ENCODE results near the gene TMPRSS3. TPM values are rescaled to one million over a fixed set of nuclear protein-coding genes. Genes with fewer than 3 reads are reported as not detected.
A peak's percentile ranks its signal among the peaks of the same experiment; 100 is the strongest.

TMPRSS3 gene
- total RNA-seq, 4 donors from 2014 or later, result 5.0 to 12.6 (median 6.2) TPM

GRCh38 chr21:42384156-42384945 lies 11.5 kb downstream of the TMPRSS3 start:
- Histone ChIP-seq H3K27ac (no peak overlapping the region), H3K4me3 (replicated peaks in 1 of 3) (no peak overlapping the region), H3K9me3 (no peaks in the 10 kb centered on the region), H3K4me1 (peaks cover 12 to 26% of the 10 kb centered on the region in 2 donors), H3K36me3 (no peaks in the 10 kb centered on the region), H3K27me3 (no peaks in the 10 kb centered on the region)
- WGBS, 2 donors, result 76 to 81% methylated on average over 8 of the region's 8 CpGs
- DNase-seq, result no peak
- intact Hi-C loops (cut with DNase I), result loop anchor here (10.0 kb wide), 1 partner anchor 70 kb away; the partner anchor contains the start of gene TFF3
- TF ChIP-seq POLR2A (IDR thresholded peaks at IDR 0.05) (no peak), CTCF (IDR thresholded peaks at IDR 0.05) (no peak)

- H3K4me3 ChIP-seq (replicated peaks in 1 of 3), result no peak overlapping the region
- H3K27me3 ChIP-seq, result no peaks in the 10 kb centered on the region
- TF ChIP-seq CTCF (IDR thresholded peaks at IDR 0.05) (no peak), POLR2A (IDR thresholded peaks at IDR 0.05) (no peak)
- no peaks in the 10 kb centered on the region for H3K9me3 ChIP-seq
- no peak for DNase-seq
- no peak overlapping the region for H3K27ac ChIP-seq
- intact Hi-C loops (cut with DNase I), result loop anchor here (10.0 kb wide), 1 partner anchor 69 kb away; the partner anchor contains the start of gene TFF3
- WGBS, 2 donors, result 82 to 86% methylated on average over 5 to 6 of the region's 6 CpGs
- peaks cover 5 to 20% of the 10 kb centered on the region in 2 donors for H3K4me1 ChIP-seq
- H3K36me3 ChIP-seq, result no peaks in the 10 kb centered on the region
Measured at GRCh38 chr21:42383331-42383730, 12.5 kb downstream of the TMPRSS3 start.

GRCh38 chr21:42382915-42383314 lies 12.9 kb downstream of the TMPRSS3 start:
- no peaks in the 10 kb centered on the region for H3K36me3 ChIP-seq
- DNase-seq, result no peak
- H3K4me1 ChIP-seq, result peaks cover 5 to 20% of the 10 kb centered on the region in 2 donors
- no peak overlapping the region for H3K4me3 ChIP-seq (replicated peaks in 1 of 3)
- intact Hi-C loops (cut with DNase I), result loop anchor here (10.0 kb wide), 1 partner anchor 68 kb away; the partner anchor contains the start of gene TFF3
- H3K9me3 ChIP-seq, result no peaks in the 10 kb centered on the region
- no peaks in the 10 kb centered on the region for H3K27me3 ChIP-seq
- H3K27ac ChIP-seq, result no peak overlapping the region
- TF ChIP-seq POLR2A (IDR thresholded peaks at IDR 0.05) (no peak), CTCF (IDR thresholded peaks at IDR 0.05) (no peak)
- WGBS, 2 donors, result 86 to 90% methylated on average over 1 to 2 of the region's 6 CpGs

- Histone ChIP-seq H3K27ac (peak overlapping the region in 1 of 3 donors; percentile 24), H3K4me1 (peaks cover 10 to 31% of the 10 kb centered on the region in 2 donors), H3K9me3 (no peaks in the 10 kb centered on the region), H3K36me3 (no peaks in the 10 kb centered on the region), H3K4me3 (replicated peaks in 1 of 3) (no peak overlapping the region), H3K27me3 (no peaks in the 10 kb centered on the region)
- peak; percentile 72 to 82 for DNase-seq
- TF ChIP-seq POLR2A (IDR thresholded peaks at IDR 0.05), result no peak
- peak in 4 of 6 experiments; percentile 81 to 100 (median 92) for TF ChIP-seq CTCF (IDR thresholded peaks at IDR 0.05)
- WGBS, 2 donors, result 47 to 60% methylated on average over 1 of the region's 1 CpG
- intact Hi-C loops (cut with DNase I), result loop anchor here (10.0 kb wide), 1 partner anchor 67 kb away; the partner anchor contains the start of gene TFF3
Measured at GRCh38 chr21:42381347-42381984, 14.4 kb downstream of the TMPRSS3 start.

Data from thyroid gland (tissue), 4 donors.